HG03558 (cell line): ENCODE data around the gene EIF6.

Experiments used
- ATAC-seq: cut with Tn5 transposase; IDR thresholded peaks from one replicate; pipeline ENCODE4 v1.9.1; 2021; ENCODE audit warnings: moderate number of reproducible peaks; ENCODE audit not compliant: unreplicated experiment; ENCODE audit errors: extremely low read depth

EIF6 gene

GRCh38 chr20:35281506-35282101 is 3.0 kb downstream of the EIF6 start:
- no peak for ATAC-seq

GRCh38 chr20:35280523-35280922 is 4.0 kb downstream of the EIF6 start:
- ATAC-seq: no peak

GRCh38 chr20:35279533-35280174 is 4.9 kb downstream of the EIF6 start:
- no peak for ATAC-seq

GRCh38 chr20:35279040-35279439 is 5.5 kb downstream of the EIF6 start:
- ATAC-seq: no peak

- ATAC-seq: peak; percentile 70
Measured at GRCh38 chr20:35277531-35278395, 6.8 kb downstream of the EIF6 start, which contains the start of gene MMP24OS. Gene MMP24OS, minus strand, starts transcription at chr20:35278122. Its CDS starts 193 bp downstream, at chr20:35277929.

DNA sequence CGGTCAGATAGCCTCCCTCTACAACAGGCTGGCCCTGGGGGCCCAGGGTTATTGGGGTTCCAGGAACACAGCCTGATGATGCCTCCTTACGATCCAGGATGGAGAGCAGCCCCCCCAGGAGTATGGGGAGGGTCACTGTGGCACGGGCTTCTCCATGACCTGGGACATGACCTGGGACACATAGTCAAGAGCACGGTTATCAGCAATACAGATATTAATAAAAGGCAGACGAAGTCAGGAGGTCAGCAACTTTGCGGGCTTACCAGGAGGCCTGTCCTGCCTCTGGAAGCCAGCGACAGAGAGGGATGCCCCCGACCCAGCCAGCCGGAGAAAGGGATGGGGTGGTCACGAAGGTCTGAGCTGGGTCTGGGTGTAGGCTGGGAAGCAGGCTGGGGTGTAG is 7.4 kb downstream of the EIF6 start:
- ATAC-seq: no peak

GRCh38 chr20:35276408-35276807 is 8.2 kb downstream of the EIF6 start:
- no peak for ATAC-seq

GRCh38 chr20:35275741-35276251 is 8.8 kb downstream of the EIF6 start:
- no peak for ATAC-seq

DNA sequence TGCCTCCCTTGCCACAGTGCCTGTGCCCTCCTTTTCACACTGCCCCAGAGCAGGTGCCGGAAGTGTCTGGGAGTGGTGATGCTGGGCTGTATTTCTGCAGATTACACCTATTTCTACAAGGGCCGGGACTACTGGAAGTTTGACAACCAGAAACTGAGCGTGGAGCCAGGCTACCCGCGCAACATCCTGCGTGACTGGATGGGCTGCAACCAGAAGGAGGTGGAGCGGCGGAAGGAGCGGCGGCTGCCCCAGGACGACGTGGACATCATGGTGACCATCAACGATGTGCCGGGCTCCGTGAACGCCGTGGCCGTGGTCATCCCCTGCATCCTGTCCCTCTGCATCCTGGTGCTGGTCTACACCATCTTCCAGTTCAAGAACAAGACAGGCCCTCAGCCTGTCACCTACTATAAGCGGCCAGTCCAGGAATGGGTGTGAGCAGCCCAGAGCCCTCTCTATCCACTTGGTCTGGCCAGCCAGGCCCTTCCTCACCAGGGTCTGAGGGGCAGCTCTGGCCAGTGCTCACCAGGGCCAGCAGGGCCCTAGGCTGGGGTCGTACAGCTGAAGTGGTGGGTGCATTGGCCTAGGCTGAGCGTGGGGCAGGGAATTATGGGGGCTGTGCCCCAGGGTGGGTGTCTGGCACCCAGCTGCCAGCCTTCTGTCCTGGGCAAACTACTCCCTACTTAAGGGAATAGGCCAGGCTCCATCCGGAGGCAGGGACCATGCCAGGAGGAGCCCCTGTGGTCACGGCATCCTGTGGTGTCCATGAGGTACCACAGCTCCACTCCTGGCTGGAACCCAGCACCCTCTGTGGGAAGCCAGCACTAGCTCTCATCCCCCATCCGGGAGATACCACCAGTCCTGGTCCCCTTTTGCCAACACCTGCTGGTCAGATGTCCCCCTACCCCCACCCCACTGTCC is 10.1 kb downstream of the EIF6 start:
- no peak for ATAC-seq

GRCh38 chr20:35273449-35274171 is 11.0 kb downstream of the EIF6 start:
- ATAC-seq: no peak

DNA sequence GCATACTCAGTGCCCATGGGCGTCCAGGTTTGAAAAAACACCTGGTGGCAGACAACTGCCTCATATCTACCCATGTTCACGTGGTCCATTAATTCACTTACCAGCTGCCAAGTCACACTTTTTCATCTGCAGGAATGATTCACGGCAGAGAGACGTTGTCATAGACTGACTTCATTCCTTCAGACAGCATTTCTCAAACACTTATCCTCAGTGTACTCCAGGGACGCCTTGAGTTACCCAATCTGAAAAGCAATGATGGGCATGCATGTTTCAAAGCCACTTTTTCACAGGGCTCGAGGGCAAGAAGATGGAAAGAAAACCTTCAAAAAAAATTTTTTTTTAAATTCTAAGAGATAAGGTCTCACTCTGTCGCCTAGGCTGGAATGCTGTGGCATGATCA is 12.7 kb downstream of the EIF6 start:
- ATAC-seq: no peak

GRCh38 chr20:35271073-35271882 is 13.3 kb downstream of the EIF6 start:
- ATAC-seq: no peak

DNA sequence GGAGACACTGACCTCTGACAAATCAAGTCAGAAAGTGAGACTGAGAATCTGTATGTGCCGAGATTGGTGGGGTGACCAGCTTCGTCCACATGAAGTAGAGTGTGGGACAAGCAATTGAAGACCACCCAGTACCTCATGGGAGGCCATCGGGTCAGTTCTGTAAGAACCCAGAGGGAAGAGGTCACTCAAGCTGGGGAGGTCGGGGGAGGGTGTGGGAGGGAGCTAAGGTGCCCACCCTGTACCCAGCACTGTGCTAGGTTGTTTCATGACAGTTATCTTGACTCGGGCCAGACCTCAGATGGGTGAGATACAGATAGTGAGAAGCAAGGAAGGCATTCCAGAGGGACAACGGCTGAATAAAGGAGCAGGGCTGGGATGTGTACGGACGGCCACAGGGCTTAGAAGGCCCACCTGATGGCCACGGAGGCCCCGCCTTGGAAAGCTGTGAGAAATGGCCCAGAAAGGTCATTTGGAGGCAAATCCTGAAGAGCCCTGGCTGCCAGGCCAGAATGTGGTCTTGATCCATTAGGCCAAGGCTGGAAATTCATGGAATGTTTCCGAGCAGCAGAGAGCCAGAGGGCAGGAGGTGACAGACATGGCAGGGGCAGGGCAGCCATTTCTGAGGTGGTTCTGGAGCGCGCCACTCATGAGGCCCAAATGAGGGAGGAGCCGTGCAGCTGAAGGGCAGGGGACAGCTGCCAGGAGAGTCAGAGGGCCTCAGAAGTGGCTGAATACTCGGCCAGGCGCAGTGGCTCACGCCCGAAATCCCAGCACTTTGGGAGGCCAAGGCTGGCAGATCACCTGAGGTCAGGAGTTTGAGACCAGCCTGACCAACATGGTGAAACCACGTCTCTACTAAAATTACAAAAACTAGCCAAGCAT is 14.3 kb downstream of the EIF6 start:
- ATAC-seq: no peak

DNA sequence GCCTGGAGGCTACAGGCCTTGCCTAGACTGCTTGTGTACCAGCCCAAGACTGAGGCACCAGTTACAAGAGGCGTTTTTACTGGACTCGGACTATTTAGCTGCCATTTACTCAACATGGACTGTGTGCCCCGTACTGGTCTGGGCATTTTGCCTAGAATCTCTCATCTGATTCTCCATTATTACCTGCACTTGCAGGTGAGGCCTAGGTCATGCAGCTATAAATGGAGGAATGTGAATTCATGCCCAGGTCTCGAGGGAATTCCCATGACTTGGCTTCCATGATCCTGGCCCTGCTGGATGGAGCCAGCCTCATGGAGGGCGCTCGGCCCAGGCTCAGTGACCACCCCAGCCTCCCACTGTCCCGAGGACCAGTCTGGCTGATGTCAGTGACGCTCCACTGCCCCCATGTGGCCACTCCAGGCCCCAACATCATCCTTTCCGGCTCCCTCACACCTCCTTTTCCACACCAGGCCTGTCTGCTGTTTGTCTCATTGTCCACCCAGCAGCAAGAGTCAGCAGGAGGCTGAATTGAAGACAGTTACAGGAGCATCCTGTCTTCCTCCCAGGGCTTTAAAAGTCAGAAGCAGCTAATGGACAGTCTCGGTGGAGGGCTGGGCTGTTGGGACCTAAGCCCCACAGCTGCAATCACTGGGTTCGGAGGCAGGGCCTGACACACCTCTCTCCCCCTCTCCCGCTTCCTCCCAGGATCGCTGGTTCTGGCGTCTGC is 15.4 kb downstream of the EIF6 start:
- no peak for ATAC-seq

- ATAC-seq: no peak
Measured at GRCh38 chr20:35267092-35267491, 17.5 kb downstream of the EIF6 start.

- no peak for ATAC-seq
Measured at GRCh38 chr20:35264755-35265154, 19.8 kb downstream of the EIF6 start.
